ENCODE results near the gene CCR8.

CCR8 gene

DNA sequence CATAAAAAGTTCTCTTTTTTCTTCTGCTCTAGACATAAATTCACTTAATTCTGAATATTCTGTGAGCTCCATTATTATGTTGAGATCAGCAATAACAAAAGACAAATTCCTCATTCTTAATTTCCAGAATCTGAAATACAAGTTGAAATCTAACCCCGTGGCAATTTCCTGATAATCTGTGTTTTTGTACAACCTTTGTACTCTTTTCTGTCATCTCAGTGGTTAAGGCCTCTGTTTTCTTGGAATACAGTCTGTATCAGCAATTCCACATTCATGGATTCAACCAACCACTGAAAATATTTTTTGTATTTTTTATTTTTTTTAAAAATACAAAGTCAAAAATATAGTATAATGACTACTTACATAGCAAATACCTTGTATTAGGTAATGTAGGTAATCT lies 8.7 kb downstream of the CCR8 start:
- no peak for DNase-seq
- no peaks in the 10 kb centered on the region for H3K79me2 ChIP-seq (ENCODE audit: low read length)
- H4K20me1 ChIP-seq (ENCODE audit: insufficient read depth, low read length) = no peaks in the 10 kb centered on the region
- H3K36me3 ChIP-seq (replicated peaks; ENCODE audit: insufficient read depth, low read length) = no peaks in the 10 kb centered on the region
- no peaks in the 10 kb centered on the region for H3K9me3 ChIP-seq (replicated peaks; ENCODE audit: insufficient read depth, low read length)
- no peaks in the 10 kb centered on the region for H3K4me1 ChIP-seq (ENCODE audit: low read length)
- H2AFZ ChIP-seq (ENCODE audit: low read length) = no peak overlapping the region
- H3K27ac ChIP-seq (ENCODE audit: low read length) = no peak overlapping the region
- H3K4me2 ChIP-seq (ENCODE audit: low read depth, low read length) = no peak overlapping the region
- H3F3A ChIP-seq (ENCODE audit: insufficient read depth, low read length) = no peaks in the 10 kb centered on the region
- no peak overlapping the region for H3K9ac ChIP-seq (ENCODE audit: low read length)
- H3K4me3 ChIP-seq (ENCODE audit: low read length) = no peak overlapping the region
- no peaks in the 10 kb centered on the region for H3K27me3 ChIP-seq (replicated peaks; ENCODE audit: insufficient read depth, low read length)
- no peaks in the 10 kb centered on the region for H3K9me2 ChIP-seq (replicated peaks; ENCODE audit: insufficient read depth, low read length)
- TF ChIP-seq, protein P1, sequence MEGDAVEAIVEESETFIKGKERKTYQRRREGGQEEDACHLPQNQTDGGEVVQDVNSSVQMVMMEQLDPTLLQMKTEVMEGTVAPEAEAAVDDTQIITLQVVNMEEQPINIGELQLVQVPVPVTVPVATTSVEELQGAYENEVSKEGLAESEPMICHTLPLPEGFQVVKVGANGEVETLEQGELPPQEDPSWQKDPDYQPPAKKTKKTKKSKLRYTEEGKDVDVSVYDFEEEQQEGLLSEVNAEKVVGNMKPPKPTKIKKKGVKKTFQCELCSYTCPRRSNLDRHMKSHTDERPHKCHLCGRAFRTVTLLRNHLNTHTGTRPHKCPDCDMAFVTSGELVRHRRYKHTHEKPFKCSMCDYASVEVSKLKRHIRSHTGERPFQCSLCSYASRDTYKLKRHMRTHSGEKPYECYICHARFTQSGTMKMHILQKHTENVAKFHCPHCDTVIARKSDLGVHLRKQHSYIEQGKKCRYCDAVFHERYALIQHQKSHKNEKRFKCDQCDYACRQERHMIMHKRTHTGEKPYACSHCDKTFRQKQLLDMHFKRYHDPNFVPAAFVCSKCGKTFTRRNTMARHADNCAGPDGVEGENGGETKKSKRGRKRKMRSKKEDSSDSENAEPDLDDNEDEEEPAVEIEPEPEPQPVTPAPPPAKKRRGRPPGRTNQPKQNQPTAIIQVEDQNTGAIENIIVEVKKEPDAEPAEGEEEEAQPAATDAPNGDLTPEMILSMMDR (IDR thresholded peaks at IDR 0.05; ENCODE audit: low read length) = no peak
- TF ChIP-seq EZH2 (optimal IDR thresholded peaks at IDR 0.05; ENCODE audit: low read depth, low read length) = no peak

DNA sequence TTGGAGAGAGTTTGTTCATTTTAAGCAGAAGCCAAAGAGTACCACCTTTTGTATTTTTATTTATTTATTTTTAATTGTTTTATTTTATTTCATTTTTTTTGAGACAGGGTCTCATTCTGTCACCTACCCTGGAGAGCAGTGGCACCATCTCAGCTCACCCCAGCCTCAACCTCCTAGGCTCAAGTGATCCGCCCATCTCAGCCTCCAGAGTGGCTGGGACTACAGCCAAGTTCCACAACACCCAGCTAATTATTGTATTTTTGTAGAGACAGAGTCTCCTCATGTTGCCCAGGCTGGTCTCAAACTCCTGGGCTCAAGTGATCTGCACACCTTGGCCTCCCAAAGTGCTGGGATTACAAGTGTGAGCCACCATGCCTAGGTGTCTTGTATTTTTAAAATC lies 9.6 kb downstream of the CCR8 start:
- H3K4me2 ChIP-seq (ENCODE audit: low read depth, low read length) = no peak overlapping the region
- H3K9ac ChIP-seq (ENCODE audit: low read length) = no peak overlapping the region
- no peaks in the 10 kb centered on the region for H3K4me1 ChIP-seq (ENCODE audit: low read length)
- H3K9me3 ChIP-seq (replicated peaks; ENCODE audit: insufficient read depth, low read length) = no peaks in the 10 kb centered on the region
- no peaks in the 10 kb centered on the region for H3K9me2 ChIP-seq (replicated peaks; ENCODE audit: insufficient read depth, low read length)
- TF ChIP-seq, protein P1 (IDR thresholded peaks at IDR 0.05; ENCODE audit: low read length) = no peak
- TF ChIP-seq EZH2 (optimal IDR thresholded peaks at IDR 0.05; ENCODE audit: low read depth, low read length) (no peak), EZH2phosphoT487 (IDR thresholded peaks at IDR 0.05; ENCODE audit: low read length) (no peak)
- H3K27me3 ChIP-seq (replicated peaks; ENCODE audit: insufficient read depth, low read length) = no peaks in the 10 kb centered on the region
- no peak overlapping the region for H3K4me3 ChIP-seq (ENCODE audit: low read length)
- no peak for DNase-seq
- H3K27ac ChIP-seq (ENCODE audit: low read length) = no peak overlapping the region
- no peaks in the 10 kb centered on the region for H4K20me1 ChIP-seq (ENCODE audit: insufficient read depth, low read length)
- H3F3A ChIP-seq (ENCODE audit: insufficient read depth, low read length) = no peaks in the 10 kb centered on the region
- no peaks in the 10 kb centered on the region for H3K79me2 ChIP-seq (ENCODE audit: low read length)
- H3K36me3 ChIP-seq (replicated peaks; ENCODE audit: insufficient read depth, low read length) = no peaks in the 10 kb centered on the region
- no peak overlapping the region for H2AFZ ChIP-seq (ENCODE audit: low read length)

DNA sequence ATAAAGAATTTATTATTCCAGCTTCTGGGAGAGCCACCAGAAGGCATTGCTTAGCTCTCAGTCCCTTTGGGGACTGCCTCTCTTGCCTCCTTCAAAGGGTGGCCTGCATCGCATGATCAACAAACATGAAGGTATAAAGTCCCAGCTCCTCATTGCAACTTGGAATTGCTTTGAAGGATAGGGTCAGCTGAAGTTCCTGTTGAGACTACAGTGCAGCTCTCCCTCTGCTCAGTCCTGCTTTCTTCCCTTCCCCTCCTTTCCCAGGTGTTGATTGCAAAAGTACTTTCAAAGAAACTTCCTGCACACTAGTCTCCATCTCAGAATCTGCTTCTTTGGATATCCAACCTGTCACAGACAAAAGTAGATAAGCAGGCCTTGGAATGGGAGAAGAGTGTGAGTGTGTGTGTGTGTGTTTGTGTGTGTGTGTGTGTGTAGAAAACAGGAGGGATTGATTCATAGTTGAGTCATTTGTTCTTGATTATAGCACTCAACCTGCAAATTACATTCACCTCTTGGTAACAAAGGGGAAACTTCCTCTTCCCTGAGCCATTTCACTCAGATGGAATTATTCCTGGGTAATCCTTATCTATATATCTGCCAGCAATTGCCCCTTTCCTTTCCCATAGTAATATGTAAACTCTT lies 13.7 kb downstream of the CCR8 start:
- Histone ChIP-seq H3K36me3 (replicated peaks; ENCODE audit: insufficient read depth, low read length) (no peaks in the 10 kb centered on the region), H3K79me2 (ENCODE audit: low read length) (no peaks in the 10 kb centered on the region), H3K27ac (ENCODE audit: low read length) (no peak overlapping the region), H3F3A (ENCODE audit: insufficient read depth, low read length) (peaks cover 5% of the 10 kb centered on the region; the same call in 1 of the 2 replicates), H4K20me1 (ENCODE audit: insufficient read depth, low read length) (no peaks in the 10 kb centered on the region), H3K9me3 (replicated peaks; ENCODE audit: insufficient read depth, low read length) (no peaks in the 10 kb centered on the region), H3K9ac (ENCODE audit: low read length) (no peak overlapping the region), H3K9me2 (replicated peaks; ENCODE audit: insufficient read depth, low read length) (no peaks in the 10 kb centered on the region), H3K4me2 (ENCODE audit: low read depth, low read length) (no peak overlapping the region), H3K4me3 (ENCODE audit: low read length) (no peak overlapping the region), H2AFZ (ENCODE audit: low read length) (no peak overlapping the region), H3K4me1 (ENCODE audit: low read length) (peaks cover 19% of the 10 kb centered on the region), H3K27me3 (replicated peaks; ENCODE audit: insufficient read depth, low read length) (no peaks in the 10 kb centered on the region)
- TF ChIP-seq, protein P1 (IDR thresholded peaks at IDR 0.05; ENCODE audit: low read length) = no peak
- TF ChIP-seq EZH2 (optimal IDR thresholded peaks at IDR 0.05; ENCODE audit: low read depth, low read length) (no peak), EZH2phosphoT487 (IDR thresholded peaks at IDR 0.05; ENCODE audit: low read length) (no peak)
- no peak for DNase-seq

Data from MM.1S (cell line).